GM12801 (cell line): ENCODE data around the gene RSPH1.

ENCODE experiments used
- CTCF ChIP-seq: IDR thresholded peaks from one replicate; pipeline ENCODE4 v1.5.1; 2011; ENCODE audit warnings: control low read depth; ENCODE audit not compliant: insufficient read length; ENCODE audit errors: extremely low read depth

Gene RSPH1

GRCh38 chr21:42448686-42449085, 47.3 kb downstream of the RSPH1 start:
- no peak for TF ChIP-seq CTCF

GRCh38 chr21:42447732-42448131, 48.3 kb downstream of the RSPH1 start:
- TF ChIP-seq CTCF = no peak

- TF ChIP-seq CTCF = no peak
These were observed 48.8 kb downstream of the RSPH1 start for GRCh38 chr21:42447182-42447581.

- no peak for TF ChIP-seq CTCF
These were observed 49.5 kb downstream of the RSPH1 start for GRCh38 chr21:42446531-42446930.

GRCh38 chr21:42445311-42445710, 50.7 kb downstream of the RSPH1 start:
- TF ChIP-seq CTCF = no peak

GRCh38 chr21:42444745-42445059, 51.3 kb downstream of the RSPH1 start:
- TF ChIP-seq CTCF = no peak

- no peak for TF ChIP-seq CTCF
These were observed 51.9 kb downstream of the RSPH1 start for GRCh38 chr21:42443876-42444744.
